Measurements from ENCODE around the gene TRIM44. TPM values are rescaled to one million over a fixed set of nuclear protein-coding genes. Genes with fewer than 3 reads are reported as not detected.

The TRIM44 gene
- total RNA-seq, 1 experiment from 2014 or later: 33.4 TPM

DNA sequence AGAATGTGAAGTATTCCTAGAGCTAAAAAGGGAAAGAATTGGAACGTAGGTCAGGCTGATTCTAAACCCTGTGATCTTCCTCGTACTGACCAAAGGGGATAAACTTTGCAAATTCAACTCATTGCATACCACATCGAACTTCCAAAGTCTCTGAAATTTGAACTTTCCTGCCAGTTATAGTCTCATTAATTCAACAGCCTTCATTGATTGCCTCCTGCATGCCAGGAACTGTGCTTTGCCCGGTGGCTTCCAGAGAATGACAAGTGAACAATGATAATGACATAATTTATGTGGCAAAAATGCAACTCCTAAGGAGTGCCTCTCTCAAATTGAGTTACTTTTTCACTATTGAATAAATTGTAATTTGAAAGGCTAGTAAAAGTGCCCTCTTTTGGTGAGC, 173.6 kb downstream of the TRIM44 start:
- ChIA-PET CTCF (interaction anchor here (6.6 kb wide), 1 partner anchor 14 kb away, joined by 66 read pairs; no protein-coding TSS in a partner anchor), POLR2A (no interaction called here), RAD21 (ENCODE audit: low non-redundant PET in 1 of 2, low total read pairs in 2 of 2, uncharacterized antibody in 2 of 2, unreplicated experiment in 2 of 2) (no interaction called here)
- ATAC-seq: no peak
- Histone ChIP-seq H3K27ac (ENCODE audit: low read depth, low read length) (no peak overlapping the region), H3K36me3 (ENCODE audit: control insufficient read depth in 1 of 2, insufficient read depth in 2 of 2, low read length in 2 of 2) (no peaks in the 10 kb centered on the region), H3K4me2 (ENCODE audit: low read length) (no peak overlapping the region), H4K20me1 (ENCODE audit: insufficient read depth) (no peaks in the 10 kb centered on the region), H2AFZ (ENCODE audit: low read depth, low read length, poor library complexity, severe bottlenecking) (no peak overlapping the region), H3K79me2 (ENCODE audit: insufficient read depth, low read length) (no peaks in the 10 kb centered on the region), H3K4me1 (ENCODE audit: control insufficient read depth in 1 of 2, insufficient read depth in 2 of 2, low read length in 2 of 2) (no peaks in the 10 kb centered on the region), H3K9me3 (ENCODE audit: control insufficient read depth in 1 of 2, insufficient read depth in 1 of 2, low read depth in 1 of 2, low read length in 2 of 2) (no peaks in the 10 kb centered on the region), H3K9me2 (ENCODE audit: insufficient read depth) (no peaks in the 10 kb centered on the region), H3K4me3 (replicated peaks in 1 of 2; ENCODE audit: low read depth in 1 of 2, low read length in 2 of 2) (no peak overlapping the region), H3K9ac (ENCODE audit: low read length) (no peak overlapping the region), H3K27me3 (ENCODE audit: insufficient read depth, low read length) (no peaks in the 10 kb centered on the region)
- intact Hi-C loops (cut with micrococcal nuclease): no loop called here
- BruUV-seq (replicated peaks): no TSS peak
- no peak for DNase-seq (ENCODE audit: low read depth, low spot score)
- no peak for TF ChIP-seq SRF (IDR thresholded peaks at IDR 0.05; ENCODE audit: low read depth)
- no peak for TF ChIP-seq TCF7L2 (IDR thresholded peaks at IDR 0.05; ENCODE audit: borderline replicate concordance, extremely low read depth, insufficient read depth, insufficient read length)
- no peak for TF ChIP-seq ELF1 (IDR thresholded peaks at IDR 0.05; ENCODE audit: borderline replicate concordance, low read depth)
- TF ChIP-seq, protein P1, sequence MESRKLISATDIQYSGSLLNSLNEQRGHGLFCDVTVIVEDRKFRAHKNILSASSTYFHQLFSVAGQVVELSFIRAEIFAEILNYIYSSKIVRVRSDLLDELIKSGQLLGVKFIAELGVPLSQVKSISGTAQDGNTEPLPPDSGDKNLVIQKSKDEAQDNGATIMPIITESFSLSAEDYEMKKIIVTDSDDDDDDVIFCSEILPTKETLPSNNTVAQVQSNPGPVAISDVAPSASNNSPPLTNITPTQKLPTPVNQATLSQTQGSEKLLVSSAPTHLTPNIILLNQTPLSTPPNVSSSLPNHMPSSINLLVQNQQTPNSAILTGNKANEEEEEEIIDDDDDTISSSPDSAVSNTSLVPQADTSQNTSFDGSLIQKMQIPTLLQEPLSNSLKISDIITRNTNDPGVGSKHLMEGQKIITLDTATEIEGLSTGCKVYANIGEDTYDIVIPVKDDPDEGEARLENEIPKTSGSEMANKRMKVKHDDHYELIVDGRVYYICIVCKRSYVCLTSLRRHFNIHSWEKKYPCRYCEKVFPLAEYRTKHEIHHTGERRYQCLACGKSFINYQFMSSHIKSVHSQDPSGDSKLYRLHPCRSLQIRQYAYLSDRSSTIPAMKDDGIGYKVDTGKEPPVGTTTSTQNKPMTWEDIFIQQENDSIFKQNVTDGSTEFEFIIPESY (IDR thresholded peaks at IDR 0.05; ENCODE audit: extremely low read depth, insufficient replicate concordance, low read length): no peak
- no peak for TF ChIP-seq POLR2AphosphoS5 (IDR thresholded peaks at IDR 0.05; ENCODE audit: low read depth, low read length)
- no peak for TF ChIP-seq MAX (IDR thresholded peaks at IDR 0.05)
- no peak for TF ChIP-seq EGR1 (IDR thresholded peaks at IDR 0.05; ENCODE audit: low read depth)
- TF ChIP-seq POLR2A (IDR thresholded peaks at IDR 0.05; ENCODE audit: borderline replicate concordance, extremely low read depth, insufficient read depth, insufficient read length): no peak

DNA sequence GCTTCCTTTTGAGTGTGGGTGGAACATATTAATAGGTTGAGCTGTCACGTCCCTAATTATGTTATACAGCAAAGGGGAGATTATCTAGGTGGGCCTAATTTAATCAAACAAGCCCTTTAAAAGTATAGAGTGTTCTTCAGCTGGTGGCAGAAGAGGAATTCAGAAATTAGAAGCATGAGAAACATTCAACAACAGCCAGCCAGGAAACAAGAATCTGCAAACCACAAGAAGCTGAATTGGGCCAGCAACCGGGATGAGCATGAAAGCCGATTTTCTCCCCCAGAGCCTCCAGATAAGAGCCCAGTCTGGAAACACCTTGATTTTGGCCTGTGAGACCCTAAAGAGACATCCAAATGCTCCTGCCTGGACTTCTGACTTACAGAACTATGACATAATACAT, 175.5 kb downstream of the TRIM44 start:
- Histone ChIP-seq H3K4me1 (ENCODE audit: control insufficient read depth in 1 of 2, insufficient read depth in 2 of 2, low read length in 2 of 2) (no peaks in the 10 kb centered on the region), H2AFZ (ENCODE audit: low read depth, low read length, poor library complexity, severe bottlenecking) (no peak overlapping the region), H3K4me2 (ENCODE audit: low read length) (no peak overlapping the region), H3K27me3 (ENCODE audit: insufficient read depth, low read length) (no peaks in the 10 kb centered on the region), H3K9me3 (ENCODE audit: control insufficient read depth in 1 of 2, insufficient read depth in 1 of 2, low read depth in 1 of 2, low read length in 2 of 2) (no peaks in the 10 kb centered on the region), H3K27ac (ENCODE audit: low read depth, low read length) (no peak overlapping the region), H4K20me1 (ENCODE audit: insufficient read depth) (no peaks in the 10 kb centered on the region), H3K36me3 (ENCODE audit: control insufficient read depth in 1 of 2, insufficient read depth in 2 of 2, low read length in 2 of 2) (no peaks in the 10 kb centered on the region), H3K9me2 (ENCODE audit: insufficient read depth) (no peaks in the 10 kb centered on the region), H3K4me3 (replicated peaks in 1 of 2; ENCODE audit: low read depth in 1 of 2, low read length in 2 of 2) (no peak overlapping the region), H3K9ac (ENCODE audit: low read length) (no peak overlapping the region), H3K79me2 (ENCODE audit: insufficient read depth, low read length) (no peaks in the 10 kb centered on the region)
- no TSS peak for BruUV-seq (replicated peaks)
- ChIA-PET RAD21 (ENCODE audit: low non-redundant PET in 1 of 2, low total read pairs in 2 of 2, uncharacterized antibody in 2 of 2, unreplicated experiment in 2 of 2) (no interaction called here), CTCF (interaction anchor here (1.5 kb wide), 1 partner anchor 16 kb away, joined by 4 read pairs; no protein-coding TSS in a partner anchor), POLR2A (no interaction called here)
- intact Hi-C loops (cut with micrococcal nuclease): no loop called here
- DNase-seq (ENCODE audit: low read depth, low spot score): no peak
- TF ChIP-seq CTCF (IDR thresholded peaks at IDR 0.05 in 2 of 3, conservative IDR thresholded peaks at IDR 0.05 in 1 of 3; ENCODE audit: borderline replicate concordance in 1 of 3, insufficient read depth in 1 of 3, low read depth in 2 of 3, low read length in 2 of 3) (no peak), CBX3 (IDR thresholded peaks at IDR 0.05; ENCODE audit: low read depth) (no peak), RAD21 (IDR thresholded peaks at IDR 0.05; ENCODE audit: low read depth) (no peak), ATF3 (IDR thresholded peaks at IDR 0.05) (no peak), SRF (IDR thresholded peaks at IDR 0.05; ENCODE audit: low read depth) (no peak), SP1 (IDR thresholded peaks at IDR 0.05; ENCODE audit: low read depth) (no peak)
- ATAC-seq: no peak

All from HCT116 (cell line).